ENCODE results near the gene PLA2G4F.

The PLA2G4F gene

GRCh38 chr15:42134617-42135245 lies 21.7 kb downstream of the PLA2G4F start:
- no peak for DNase-seq

DNA sequence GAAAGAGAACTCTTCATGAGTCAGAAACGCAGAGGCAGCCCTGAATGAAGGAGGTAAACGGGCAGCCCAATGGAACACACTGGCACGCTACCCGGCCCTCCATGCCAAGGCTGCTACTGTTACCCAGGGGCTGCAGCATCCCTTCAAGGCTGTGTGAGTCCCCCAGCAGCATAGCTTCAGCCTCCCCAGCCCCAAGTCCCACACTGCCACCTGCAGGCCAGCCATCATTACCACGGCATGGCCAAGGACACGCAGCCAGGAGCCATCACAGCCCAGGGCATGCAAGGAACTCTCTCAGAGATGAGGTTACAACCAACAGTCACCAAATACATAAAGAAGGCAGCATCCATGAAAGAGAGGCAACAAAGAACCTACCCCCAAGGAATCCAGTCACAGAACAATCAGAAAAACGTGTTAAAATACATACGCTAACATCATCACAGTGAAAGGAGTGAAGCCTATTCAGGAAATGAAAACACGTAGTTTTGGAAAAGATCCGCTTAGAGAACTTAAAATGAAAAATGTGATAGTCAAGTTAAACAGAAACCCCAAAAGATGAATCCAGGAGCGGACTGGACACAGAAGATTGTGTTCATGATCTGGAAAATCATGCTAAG lies 22.4 kb downstream of the PLA2G4F start:
- DNase-seq, result peak in 21 of 58 donors; percentile 6 to 46 (median 19)

GRCh38 chr15:42133356-42133755 lies 23.1 kb downstream of the PLA2G4F start:
- DNase-seq, result no peak

DNA sequence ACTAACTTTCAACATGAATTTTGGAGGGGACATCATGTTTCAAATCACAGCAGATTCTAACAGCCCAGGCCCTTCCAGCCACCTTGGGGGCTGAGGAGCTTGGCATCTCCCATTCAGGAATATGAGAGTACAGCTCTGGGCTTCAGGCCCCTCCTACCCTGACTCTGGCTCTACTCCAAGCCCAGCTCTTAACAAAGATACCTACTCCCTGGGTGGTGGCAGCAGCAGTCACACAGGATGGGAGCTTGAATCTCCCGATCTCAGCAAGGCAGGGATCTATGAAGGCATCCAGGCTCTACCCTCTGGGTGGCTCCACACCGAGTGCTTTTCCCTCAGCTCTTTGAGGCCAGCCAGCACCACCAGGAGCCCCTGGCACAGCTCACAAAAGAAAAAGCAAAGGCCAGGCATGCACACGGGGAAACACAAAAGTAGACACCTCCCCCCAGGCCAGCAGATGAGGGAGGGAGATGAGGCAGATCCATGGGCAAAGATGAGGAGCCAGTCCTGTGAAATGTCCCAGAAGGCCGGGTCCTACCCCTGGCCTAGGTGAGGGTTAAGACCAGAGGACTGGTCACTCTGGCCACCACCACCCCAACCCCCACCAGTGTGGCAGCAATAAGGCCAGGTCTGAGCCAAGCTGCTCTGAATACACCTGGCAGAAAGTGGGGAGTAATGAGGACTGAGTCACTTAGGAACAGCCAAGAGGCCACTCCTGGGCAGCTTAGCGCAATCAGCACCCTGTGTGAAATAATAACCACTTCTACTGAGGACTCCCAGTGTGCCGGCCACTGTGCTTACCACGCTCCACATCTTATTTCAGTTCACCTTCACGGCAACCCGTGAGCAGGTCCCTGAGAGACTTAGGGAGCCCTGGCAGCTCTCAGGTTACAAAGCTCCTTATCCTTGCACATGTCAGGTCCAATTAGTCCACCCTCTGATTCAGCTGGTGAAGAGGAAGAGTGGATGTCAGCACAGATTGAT lies 24.3 kb downstream of the PLA2G4F start:
- DNase-seq, result no peak

- no peak for DNase-seq
Measured at GRCh38 chr15:42131006-42131405, 25.4 kb downstream of the PLA2G4F start.

- DNase-seq, result no peak
Measured at GRCh38 chr15:42130246-42130986, 26.0 kb downstream of the PLA2G4F start.

- DNase-seq, result no peak
Measured at GRCh38 chr15:42129364-42129763, 27.1 kb downstream of the PLA2G4F start.

DNA sequence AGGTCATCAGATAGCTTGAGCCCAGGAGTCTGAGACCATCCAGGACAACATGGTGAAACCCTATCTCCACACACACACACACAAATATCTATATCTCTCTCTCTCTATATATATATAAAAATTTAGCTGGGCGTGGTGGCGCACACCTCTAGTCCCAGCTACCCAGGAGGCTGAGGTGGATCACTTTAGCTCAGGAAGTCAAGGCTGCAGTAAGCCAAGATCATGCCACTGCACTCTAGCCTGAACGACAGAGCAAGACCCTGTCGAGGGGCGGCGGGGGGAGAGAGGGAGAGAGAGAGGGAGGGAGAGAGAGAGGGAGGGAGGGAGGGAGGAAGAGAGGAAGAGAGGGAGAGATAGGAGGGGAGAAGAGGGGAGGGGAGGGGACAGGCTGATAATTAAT lies 28.0 kb downstream of the PLA2G4F start:
- DNase-seq, result no peak

- DNase-seq, result no peak
Measured at GRCh38 chr15:42123546-42123945, 32.9 kb downstream of the PLA2G4F start.

DNA sequence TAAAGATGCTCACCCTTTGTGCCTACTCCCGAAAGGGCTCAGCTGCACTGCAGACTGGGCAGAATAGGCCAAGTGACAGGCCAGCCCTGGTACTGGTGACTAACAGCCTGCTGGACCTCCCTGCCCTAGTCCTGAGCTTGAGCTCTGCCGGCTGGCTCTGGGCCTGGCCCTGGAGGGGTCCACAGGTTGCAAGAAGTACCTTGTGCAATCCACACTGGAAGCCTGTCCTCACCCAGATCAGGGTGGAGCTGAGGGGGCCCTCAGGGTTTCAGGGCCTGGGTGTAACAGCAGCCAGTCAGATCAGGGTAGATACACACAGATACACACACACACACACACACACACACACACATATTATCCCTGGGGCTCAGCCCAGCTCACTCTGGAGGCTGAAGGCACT lies 34.8 kb downstream of the PLA2G4F start:
- DNase-seq, result no peak

DNA sequence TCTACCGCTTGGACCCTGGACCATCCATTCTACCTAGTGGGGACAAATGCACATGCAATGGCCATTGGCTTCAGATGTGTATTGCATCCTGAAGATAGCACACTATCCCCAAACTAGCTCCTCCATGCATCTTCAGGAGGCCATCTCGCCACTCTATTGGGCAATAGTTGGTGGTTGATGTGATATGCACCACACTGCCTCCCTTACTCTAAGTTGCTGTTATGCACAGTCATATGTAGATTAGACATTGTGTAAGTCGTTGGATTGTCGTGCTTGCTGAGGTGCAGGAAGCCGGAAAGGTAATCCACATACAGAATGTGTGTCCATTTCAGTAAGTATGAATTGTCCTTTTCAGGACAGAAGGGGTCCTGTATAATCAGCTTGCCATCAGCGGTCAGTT lies 35.4 kb downstream of the PLA2G4F start:
- DNase-seq, result no peak

DNA sequence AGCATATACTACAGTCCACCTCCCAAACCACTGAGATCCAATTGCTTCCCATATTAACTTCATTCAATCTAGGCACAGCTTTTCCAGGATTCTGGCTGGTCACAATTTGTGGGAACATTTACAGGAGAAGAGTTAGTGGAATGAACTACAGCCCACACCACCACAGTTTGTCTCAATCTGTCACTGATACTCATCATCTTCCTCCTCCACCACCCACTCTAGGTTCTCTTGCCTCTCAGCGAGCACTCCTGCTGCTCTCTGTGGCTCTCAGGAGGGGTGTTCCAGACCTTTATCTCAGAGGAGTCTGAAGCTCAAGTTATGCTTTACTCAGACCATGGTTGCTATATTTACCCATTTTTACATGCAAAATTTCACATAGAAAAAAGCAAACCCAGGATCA lies 36.2 kb downstream of the PLA2G4F start:
- peak in 1 of 58 donors; percentile 37 for DNase-seq

- DNase-seq, result no peak
Measured at GRCh38 chr15:42119446-42119760, 37.0 kb downstream of the PLA2G4F start.

- DNase-seq, result no peak
Measured at GRCh38 chr15:42118650-42119445, 37.6 kb downstream of the PLA2G4F start.

DNA sequence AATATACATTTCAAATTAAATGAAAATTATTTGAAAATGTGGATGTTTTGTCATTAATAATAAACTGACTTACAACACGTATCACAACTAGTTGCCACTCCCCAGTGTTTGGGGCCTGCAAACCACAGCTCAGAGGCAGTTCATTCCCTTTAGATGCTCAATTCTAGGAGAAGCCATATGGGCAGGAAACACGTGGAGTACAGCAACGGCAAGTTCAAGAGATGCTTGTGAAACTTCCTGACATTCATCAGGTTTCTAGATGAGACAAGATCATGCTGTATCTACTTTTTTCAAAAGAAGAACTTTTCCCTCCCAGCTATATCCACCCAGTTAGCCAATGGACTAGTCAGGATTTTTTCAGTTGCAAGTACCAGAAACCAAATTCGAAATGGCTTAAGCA lies 44.5 kb downstream of the PLA2G4F start:
- no peak for DNase-seq

DNA sequence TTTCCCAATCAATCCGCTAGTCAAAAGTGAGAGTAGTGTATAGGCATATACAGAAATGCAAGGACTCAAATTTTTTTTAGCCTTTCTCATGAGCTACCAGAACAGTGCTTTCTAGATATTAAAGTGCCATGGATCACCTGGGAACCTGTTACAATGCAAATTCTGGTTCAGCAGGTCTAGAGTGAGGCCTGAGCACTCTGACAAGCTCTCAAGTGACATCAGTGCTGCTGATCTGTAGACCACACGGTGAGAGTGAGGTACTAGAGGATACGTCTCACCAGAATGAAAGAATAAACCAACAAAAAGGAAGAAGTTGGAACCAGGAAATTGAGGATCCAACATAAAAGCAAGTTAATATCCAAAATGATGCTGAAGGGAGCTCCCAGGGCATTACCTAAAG lies 46.1 kb downstream of the PLA2G4F start:
- no peak for DNase-seq

DNA sequence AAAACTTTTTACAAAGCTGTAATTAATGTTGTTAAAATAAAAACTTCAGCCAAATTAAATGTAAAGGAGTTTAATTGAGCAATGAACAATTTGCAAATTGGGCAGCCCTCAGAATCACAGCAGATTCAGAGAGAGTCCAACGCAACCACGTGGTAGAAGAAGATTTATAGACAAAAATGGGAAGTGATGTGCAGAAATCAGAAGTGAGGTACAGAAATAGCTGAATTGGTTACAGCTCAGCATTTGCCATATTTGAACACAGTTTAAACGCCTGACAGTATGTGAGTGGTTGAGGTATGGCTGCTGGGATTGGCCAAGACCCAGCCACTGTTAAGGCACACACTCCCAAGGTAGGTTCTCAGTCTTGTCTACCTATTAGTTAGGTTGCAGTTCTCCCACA lies 47.6 kb downstream of the PLA2G4F start:
- DNase-seq, result no peak

GRCh38 chr15:42108189-42108588 lies 48.2 kb downstream of the PLA2G4F start:
- no peak for DNase-seq

GRCh38 chr15:42107473-42107872 lies 49.0 kb downstream of the PLA2G4F start:
- peak in 35 of 58 donors; percentile 9 to 71 (median 30) for DNase-seq

- no peak for DNase-seq
Measured at GRCh38 chr15:42106288-42106687, 50.1 kb downstream of the PLA2G4F start.

Measured in anterior cingulate cortex (tissue), 58 donors.